IPS-NIHi11 (cell line): Measurements from ENCODE around the gene LRRTM3.

Experiments
- DNase-seq: peaks from one replicate; pipeline ENCODE4 v3.0.0; 2012; ENCODE audit warnings: mixed read lengths, low spot score

The LRRTM3 gene

DNA sequence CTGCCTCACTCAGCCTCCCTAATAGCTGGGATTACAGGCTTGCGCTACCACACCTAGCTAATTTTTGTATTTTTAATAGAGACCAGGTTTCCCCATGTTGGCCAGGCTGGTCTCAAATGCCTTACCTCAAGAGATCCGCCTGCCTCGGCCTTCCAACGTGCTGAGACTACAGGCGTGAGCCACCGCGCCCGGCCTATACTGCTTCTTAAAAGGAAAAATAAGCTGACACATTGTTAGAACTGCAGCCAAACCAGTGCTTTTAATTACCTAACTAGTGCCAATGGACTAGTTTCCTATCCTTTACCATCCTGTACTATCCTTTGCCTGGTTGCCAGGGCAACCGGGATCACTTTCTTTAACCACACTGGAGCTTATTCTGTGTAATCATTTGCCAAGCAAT lies 108.0 kb downstream of the LRRTM3 start:
- DNase-seq: no peak

DNA sequence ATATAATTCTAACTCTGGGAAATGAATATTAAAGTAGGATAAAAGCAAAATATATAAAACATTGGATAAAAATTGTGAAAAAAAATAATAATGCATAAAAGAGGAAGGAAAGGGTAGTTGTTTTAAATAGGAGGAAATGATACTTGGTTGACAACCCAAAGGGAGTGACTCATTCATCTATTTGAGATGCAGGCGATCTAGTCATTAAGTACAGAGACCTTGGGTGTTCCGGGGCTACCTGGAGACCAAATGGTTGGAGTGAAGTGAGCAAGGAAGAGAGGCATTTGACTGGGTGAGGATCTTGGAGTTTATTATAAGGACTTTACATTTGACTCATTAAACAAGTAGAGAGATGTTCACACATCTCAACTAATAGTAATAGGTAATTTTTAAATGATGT lies 111.0 kb downstream of the LRRTM3 start:
- no peak for DNase-seq

DNA sequence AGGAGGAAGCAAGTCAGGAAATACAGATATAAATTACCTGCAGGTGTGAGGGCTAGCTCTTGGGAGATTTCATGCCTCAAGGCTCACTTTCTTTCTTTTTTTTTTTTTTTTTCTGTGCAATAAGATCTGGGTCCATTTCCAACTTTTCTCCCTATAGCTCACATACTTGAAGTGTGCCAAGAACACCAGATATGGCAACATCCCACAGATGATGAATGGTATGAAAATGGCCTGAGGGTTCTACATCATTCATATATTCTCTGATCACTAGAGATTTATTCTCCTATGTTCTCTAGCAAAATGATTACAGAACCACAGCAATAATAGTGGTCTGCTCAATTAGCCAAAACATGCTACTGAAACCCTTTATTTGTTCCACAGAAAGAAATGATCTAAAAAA lies 117.2 kb downstream of the LRRTM3 start:
- no peak for DNase-seq

DNA sequence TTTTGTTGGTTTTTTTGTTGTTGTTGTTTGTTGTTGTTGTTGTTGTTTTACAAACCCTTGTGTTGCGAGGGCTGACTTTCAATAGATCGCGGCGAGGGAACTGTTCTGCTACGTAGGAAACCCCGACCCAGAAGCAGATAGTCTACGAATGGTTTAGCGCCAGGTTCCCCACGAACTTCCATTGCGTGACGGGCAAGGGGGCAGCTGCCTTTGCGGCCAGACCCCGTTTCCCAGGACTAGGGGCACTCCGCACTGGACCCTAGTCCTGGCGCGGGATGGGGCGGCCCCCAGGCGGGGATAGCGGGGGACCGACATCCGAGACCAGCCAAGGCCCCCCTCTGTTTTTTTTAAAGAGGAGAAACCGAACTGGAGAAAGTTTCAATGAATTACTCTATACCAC lies 119.6 kb downstream of the LRRTM3 start:
- no peak for DNase-seq

DNA sequence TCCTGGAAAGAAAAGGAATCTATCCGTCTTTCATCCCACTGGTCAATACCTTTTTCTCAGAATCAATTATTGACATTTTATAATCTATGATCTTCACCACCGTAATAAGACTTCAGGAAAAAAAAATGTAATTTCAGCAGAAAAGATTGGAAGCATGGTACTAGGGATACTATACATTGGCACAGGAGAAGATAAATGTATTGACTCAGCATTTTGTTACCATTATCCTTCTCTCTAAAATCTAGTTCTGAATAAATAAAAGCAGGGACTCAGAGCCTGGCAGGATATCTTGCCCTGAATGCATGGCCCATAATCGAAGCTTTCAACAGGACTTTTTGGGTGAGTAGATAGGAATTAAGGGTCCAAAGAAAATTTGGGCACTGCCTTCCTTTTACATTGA lies 120.7 kb downstream of the LRRTM3 start:
- no peak for DNase-seq

DNA sequence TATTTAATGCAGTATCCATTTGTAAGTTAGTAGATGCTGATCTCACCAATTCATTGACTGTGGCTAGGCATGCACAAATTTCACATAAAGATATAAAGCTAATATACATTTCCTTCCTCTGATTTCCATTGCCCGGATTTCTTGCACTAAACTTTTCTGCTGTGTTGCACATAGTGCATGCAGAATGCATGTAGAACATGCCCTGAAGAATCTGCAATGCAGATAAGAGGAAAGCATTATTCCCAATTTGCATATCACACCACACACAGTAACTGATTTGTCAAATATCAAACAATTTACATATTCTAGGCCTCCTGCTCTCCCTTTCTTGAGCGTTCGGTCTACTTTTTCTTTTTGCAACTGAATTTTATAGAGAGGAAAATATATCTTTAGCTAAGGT lies 124.2 kb downstream of the LRRTM3 start:
- no peak for DNase-seq

DNA sequence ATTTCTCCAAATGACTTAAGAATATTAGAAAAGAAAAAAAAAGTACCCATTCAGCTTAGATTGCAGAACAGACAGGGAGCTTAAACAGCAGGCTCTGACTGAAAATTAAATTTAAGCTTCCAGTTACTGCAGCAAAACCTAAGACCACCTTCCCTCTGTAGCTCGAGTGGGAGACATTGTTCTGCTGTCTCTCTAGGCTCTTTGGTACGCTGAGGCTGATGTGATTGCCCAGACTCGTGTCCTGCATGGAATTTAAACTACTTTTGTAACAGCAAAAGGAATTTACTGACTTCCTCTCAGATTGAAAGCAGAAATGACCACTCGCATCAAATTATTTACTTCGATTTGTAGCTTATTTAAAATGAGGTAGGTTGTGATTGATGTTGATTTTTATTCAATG lies 124.6 kb downstream of the LRRTM3 start:
- no peak for DNase-seq

DNA sequence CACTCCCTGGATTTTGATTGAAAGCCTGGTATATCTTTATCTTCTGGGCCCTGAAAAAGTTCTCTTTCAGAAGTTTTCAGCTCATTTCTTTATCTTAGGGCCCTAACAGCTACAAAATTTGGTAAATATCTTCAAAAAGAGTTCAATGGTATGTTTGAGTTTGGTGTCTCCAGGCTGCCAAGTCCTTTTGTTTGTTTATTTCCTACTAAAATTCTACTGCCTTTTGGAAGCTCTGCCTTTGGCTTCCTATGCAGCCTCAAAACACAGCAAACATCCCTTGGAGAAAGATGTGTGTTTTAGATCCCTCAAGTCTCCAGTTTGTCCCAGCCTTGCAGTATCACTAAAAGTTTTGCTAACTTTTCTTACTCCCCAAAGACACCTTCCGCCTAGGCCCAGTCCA lies 146.8 kb downstream of the LRRTM3 start:
- no peak for DNase-seq

DNA sequence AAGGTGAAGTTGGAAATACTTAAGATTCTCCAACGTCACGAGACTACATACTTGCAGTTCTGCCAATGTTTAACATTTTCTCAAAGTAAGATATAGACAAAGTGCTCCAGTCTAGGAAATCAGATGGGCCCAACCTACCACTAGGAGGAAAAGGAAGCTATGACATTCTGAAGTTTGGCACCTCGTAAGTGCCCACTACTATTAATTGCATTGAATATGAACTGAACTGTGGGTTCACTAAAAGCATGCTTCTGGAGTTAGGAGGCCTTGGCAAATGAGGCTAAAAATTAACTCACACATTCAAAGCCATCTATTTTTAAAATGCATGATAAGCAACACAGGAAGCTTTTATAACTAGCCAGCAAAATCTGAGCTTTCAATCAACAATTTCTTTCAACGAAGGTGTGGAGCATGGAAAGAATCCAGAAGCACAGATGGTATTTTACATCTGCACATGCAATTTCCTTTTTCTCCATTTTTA lies 149.7 kb downstream of the LRRTM3 start:
- DNase-seq: no peak

DNA sequence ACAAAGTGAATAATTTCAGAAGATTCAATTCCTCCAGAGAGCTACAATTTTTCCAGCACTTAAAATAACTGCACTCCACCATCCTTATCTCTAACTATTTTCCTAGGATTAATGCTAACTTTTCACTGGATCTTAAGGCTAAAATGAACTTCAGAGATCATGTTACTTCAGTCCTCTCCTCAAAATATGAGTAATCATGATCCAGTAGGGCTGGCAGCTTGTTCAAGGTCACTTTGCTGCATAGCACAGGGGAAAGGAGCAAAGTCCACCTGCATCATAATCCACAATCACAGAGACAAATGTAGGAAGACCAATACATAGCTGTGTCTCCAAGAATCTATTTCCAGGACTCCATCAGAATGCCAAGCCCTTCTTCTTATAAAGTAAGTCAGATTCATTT lies 150.3 kb downstream of the LRRTM3 start:
- no peak for DNase-seq

DNA sequence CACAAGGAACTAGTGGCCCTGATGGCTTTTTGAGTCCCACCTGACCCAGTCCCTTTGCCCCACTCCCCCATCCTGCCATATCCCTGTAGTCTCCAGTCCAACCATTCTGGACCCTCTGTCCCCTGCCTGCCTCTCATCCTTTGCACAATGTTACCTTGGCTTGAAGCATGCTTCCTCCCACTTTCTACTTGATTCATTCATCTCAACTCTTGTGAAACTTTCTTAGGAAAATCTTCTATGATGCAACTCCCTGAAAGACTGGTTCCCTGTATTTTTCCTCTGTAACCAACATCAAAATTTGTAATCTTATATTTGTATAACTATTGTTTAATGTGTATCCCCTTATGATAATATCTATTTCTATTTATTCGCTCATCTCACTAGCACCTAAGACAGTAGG lies 151.5 kb downstream of the LRRTM3 start:
- no peak for DNase-seq

DNA sequence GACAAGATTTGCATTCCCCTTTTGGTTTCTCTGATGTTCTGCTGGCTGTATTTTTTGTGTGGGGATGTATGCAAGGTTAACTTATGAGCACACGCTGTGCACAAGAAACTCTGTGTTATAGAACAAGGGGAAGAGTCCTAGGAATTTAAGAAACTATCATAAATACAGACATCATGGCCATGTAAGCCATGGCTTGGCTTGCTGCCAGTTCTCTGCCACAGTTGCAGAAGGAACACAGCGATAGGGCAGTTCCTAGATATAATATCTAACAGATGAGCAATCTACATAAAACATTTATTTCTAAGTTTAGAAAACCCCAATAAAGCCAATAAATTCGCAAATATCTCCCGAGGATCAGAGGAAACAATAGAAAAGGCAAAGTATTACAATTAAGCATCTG lies 153.3 kb downstream of the LRRTM3 start:
- no peak for DNase-seq

DNA sequence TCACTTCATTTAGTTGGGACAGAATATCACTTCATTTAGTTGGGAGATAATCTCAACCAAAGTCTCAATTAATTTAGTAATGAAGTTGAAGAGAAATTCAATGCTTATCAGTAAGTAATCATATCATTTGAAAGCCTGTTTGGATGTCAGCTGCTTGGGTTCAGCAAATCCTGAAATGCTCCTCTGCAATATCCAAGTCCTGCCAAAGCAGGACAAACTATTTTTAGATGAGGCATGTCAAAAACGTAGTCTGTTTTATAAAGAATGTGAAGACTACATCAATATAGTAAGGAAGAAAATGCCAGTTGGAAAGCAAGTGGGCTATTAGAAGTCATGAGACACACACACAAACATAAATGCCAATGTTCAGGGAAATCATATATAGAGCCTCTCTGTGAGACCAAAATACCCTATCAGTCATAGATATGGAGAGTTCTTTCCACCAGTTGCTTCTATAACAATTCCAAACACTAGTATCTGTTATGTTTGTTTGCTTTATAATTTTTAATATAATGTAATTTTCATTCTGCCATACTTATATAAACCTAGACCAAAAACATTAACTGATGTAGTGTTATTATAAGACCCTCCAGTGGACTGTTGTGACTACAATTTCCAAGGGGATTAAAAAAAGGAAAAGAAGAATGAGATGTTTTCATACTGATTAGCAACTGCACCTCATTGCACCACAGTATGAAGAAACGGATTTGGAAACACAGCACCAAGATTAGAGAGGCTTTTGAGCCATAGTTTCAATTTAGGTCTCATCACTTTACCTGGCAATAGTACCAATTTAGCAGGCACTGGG lies 160.7 kb downstream of the LRRTM3 start:
- no peak for DNase-seq

DNA sequence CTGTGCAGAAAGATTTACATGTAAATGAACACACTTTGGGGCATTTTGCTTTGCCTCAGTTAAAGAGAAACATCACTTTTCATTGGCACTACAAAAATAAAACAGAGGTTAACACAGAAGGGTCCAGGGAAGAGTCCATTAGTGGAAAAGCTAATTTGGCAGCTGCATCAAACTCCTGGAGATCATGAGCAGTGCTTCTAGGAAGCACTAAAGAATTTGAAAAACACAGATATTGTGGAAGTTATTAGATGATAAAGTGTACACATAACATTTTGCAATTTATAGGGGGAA lies 161.2 kb downstream of the LRRTM3 start:
- DNase-seq: no peak

DNA sequence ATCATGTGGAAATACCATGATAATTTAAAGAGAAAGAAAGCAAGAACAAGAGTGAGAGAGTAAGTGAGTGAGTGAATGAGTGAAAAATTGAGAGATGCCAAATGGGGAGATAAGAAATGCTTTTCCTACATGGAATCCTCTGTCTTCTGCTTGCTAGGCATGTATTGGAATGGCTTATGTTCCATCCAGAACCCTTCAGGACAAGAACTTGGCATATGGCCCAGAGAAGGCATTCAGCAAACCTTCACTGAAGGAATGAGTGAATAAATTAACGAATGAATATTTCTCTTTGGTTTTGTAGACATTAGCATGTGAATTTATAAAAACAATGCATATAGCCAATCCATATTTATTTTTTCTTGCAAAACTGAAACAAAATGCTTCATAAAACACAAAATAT lies 162.2 kb downstream of the LRRTM3 start:
- no peak for DNase-seq

DNA sequence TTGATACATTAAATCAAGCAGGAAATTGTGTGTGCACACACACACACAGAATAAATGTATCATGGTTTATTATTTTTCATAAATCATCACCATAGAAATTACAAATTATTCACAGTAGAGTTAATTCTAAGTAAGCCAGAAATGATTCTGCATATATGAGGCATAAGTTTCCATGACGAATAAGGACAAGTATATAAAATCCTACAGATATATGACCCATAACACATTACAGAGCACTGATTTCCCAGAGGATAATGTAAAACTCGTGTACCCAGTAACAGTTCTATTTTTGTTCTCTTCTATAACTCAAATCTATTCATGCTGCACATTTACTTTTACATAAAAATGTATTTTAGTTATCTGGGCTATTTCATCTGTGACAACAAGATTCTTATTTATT lies 169.7 kb downstream of the LRRTM3 start:
- DNase-seq: no peak

DNA sequence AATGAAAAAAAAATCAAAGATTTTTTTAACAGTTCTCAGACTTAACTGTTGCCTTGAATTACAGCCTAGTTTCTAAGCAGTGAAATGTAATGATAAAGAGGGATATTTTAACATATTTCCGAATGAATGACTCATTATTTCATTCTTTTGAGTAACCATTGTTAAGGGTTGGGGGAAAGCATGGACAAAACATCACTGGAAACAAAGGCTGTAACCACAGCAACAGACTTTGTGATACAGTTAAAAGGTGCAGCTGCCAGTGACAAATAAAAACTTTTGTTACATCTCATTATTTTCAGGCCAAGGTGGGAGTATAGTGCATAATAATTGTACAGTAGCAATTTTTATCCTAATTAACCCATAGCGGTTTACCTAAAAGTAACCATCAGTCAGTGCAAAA lies 172.6 kb downstream of the LRRTM3 start:
- no peak for DNase-seq

DNA sequence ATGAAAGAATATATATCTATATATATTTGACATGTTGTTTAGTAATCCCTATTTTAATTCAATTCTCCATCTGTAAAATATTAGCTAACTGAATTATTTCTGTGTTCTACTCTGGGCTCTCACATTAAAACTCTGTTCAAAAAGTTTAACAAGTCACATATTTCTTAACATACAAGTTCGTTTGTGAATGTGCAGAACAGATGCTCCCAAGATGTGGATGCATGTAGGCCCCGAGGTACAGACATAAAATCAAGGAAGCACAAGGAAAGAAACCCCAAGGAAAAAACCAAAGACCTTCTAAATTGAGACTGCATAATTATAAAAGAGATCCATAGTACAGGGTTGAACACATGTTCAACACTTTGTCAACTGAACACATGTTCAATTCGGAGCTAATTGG lies 175.1 kb downstream of the LRRTM3 start:
- no peak for DNase-seq

DNA sequence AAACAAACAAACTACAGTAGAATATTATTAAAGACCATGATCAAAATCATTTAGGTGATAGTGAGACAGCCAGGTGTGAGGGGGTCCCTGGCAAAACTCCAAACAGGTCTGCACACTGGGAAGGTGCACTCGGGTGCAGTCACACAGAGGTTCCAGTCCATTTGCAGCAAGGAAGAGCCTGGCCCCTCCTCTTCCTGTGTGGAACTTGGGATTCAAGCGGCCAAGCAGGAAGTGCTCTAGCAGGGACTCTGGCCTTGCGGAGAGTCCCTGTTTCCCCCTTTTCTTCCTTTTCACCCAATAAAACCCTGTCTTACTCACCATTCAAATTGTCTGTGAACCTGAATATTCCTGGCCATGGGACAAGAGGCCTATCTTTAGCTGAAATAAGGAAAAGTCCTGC lies 181.8 kb downstream of the LRRTM3 start:
- no peak for DNase-seq

DNA sequence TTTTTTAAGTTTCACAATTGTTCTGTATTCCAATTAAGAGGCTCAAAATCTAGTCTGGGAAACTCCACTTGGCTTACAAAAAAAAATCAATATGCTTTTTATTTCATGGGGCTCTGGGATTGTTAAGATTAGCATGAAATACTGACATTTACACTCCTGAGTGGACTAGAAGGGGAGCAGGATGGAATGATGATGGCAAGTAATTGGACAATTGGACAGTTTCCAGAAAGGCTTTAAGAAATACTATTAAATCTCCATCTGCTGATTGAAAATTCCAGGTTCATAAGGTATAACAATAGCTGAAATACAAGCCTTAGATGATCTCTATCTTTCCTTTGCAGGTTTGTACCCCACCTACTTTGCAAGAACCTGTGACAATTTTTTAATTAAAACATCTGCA lies 184.4 kb downstream of the LRRTM3 start:
- DNase-seq: no peak

DNA sequence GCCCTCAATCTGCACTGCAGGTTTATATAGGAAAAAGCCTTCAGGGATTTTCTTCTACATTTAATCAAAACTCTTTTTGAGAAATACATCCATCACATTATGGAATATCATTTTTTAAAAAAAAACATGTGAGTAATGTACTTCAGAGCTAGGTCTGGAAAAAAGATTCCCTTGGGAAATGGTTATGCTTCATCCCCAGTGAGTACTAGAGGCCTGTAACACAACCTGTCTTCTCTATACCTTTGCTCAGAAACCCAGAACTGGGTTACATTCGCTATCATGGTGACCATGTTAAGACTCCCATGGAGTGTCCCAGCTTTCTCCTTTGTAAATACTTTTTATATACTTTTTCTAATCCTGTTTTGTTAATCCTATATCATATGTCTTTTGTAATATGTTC lies 186.9 kb downstream of the LRRTM3 start:
- DNase-seq: no peak

DNA sequence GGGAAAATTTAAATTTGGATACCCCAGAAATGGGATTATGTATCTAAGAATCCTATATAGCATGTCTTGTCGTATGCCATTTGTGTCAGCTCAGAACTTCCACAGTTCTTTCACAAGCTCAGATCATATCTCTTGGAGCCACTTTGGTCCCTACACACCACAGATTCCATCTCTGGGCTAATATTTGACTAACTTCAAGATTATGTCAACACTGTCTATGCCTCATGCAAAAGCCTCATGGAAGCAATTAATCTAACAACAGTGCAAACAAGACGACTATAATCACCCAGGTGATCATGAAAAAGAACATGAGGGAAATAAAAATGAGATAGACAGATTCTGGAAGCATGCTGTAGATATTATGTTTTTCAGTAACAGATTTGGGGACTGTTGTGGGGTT lies 189.1 kb downstream of the LRRTM3 start:
- no peak for DNase-seq

DNA sequence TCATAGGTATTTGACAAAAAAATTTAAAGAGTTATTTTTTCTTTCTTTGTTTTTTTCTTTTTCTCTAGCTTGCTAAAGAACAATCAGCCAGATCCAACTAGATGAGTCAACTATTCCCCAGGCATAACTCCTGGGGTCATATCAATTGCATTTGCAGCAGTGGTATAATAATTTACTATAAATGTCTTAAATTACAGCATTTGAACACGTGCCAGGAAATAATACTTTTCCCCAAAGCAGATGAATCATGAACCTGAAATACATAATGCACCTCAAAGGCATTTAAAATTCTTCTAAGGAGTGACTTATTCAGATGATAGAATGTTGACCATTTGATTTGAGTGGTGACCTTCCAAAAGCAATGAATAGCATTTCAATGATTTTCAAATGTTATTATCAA lies 190.1 kb downstream of the LRRTM3 start:
- DNase-seq: no peak

DNA sequence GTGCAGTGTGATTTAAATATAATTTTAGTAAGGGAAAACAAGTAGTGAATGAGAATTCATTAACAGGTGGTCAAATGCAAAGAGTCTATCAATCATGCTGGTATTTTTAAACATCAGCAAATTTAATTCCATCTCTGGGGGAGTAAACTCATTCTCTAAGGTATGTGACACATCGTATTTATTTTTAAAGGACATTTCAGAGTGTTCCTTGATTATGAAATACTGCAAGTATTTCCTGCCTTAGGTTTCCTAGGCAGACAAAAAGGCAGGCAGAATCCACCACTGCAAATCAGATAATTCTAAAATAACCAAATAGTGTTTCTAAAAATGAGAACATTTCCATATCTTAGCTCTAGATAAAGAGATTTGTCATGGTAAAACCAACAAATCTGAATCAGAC lies 193.8 kb downstream of the LRRTM3 start:
- no peak for DNase-seq

DNA sequence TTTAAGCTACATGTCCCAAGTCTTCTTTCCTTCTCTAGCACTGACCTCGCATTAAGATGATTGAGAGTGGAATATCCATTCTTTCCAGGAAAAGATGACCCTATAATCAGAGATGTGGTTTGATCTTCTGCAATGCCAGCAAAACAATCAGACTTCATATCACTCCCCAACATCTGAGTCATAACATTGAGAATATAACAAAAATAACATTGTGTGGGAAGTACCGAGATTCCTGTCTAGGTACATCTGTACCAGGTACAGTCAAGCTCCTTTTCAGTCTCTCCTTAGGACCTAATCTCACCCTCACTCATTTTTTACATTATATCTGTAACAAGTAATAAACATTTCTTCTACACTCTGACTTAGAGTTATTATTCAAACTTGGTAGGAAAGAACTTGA lies 201.6 kb downstream of the LRRTM3 start:
- no peak for DNase-seq
